Stimulated activated CD8-positive, alpha-beta memory T cell treated with anti-CD3 and anti-CD28 coated beads, Interleukin-12 subunit alpha, Interleukin-12 subunit beta, amount 100 ng/mL, for 1 hour (primary cell): Measurements from ENCODE around the gene HSD3B2.
"Not testable (repeated sequence)": the region's sequence is repeated elsewhere in the genome, so short reads cannot be mapped to it uniquely, and the experiment has no call there.

Source experiments
- DNase-seq: peaks from one replicate; pipeline ENCODE4 v3.0.0-alpha.2; 2020; ENCODE audit warnings: low read depth

HSD3B2 gene

GRCh38 chr1:119414950-119415349 is at the start of gene HSD3B2:
HSD3B2 (plus strand) TSS chr1:119415150; CDS start chr1:119415420, 270 bp downstream.
- no peak for DNase-seq

GRCh38 chr1:119366424-119366823 is 48.5 kb upstream of the HSD3B2 start:
- DNase-seq = no peak

GRCh38 chr1:119367432-119368124 is 47.4 kb upstream of the HSD3B2 start:
- DNase-seq = no peak

GRCh38 chr1:119368554-119368953 is 46.4 kb upstream of the HSD3B2 start, which contains the start of gene HAO2:
HAO2 (plus strand) TSS chr1:119368785; CDS start chr1:119381086, 12,301 bp downstream.
- DNase-seq = no peak

- DNase-seq = no peak
These were observed 44.2 kb upstream of the HSD3B2 start for GRCh38 chr1:119370748-119371147.

GRCh38 chr1:119371815-119372214 is 43.1 kb upstream of the HSD3B2 start:
- no peak for DNase-seq

- DNase-seq = no peak
These were observed 42.4 kb upstream of the HSD3B2 start for GRCh38 chr1:119372503-119373086.

- DNase-seq = no peak
These were observed 41.5 kb upstream of the HSD3B2 start for GRCh38 chr1:119373465-119373864.

- DNase-seq = no peak
These were observed 40.6 kb upstream of the HSD3B2 start for GRCh38 chr1:119374208-119374874.

GRCh38 chr1:119375366-119375765 is 39.6 kb upstream of the HSD3B2 start:
- no peak for DNase-seq

GRCh38 chr1:119376594-119376993 is 38.4 kb upstream of the HSD3B2 start:
- DNase-seq = no peak

GRCh38 chr1:119377594-119377993 is 37.4 kb upstream of the HSD3B2 start:
- not testable (repeated sequence) for DNase-seq

GRCh38 chr1:119379117-119379516 is 35.8 kb upstream of the HSD3B2 start:
- no peak for DNase-seq

- no peak for DNase-seq
These were observed 34.6 kb upstream of the HSD3B2 start for GRCh38 chr1:119380304-119380703.

- no peak for DNase-seq
These were observed 33.8 kb upstream of the HSD3B2 start for GRCh38 chr1:119380983-119381662.

- DNase-seq = no peak
These were observed 30.4 kb upstream of the HSD3B2 start for GRCh38 chr1:119384591-119384990.

- DNase-seq = no peak
These were observed 29.3 kb upstream of the HSD3B2 start for GRCh38 chr1:119385650-119386049.

GRCh38 chr1:119387858-119388257 is 27.1 kb upstream of the HSD3B2 start:
- DNase-seq = no peak

- DNase-seq = no peak
These were observed 26.5 kb upstream of the HSD3B2 start for GRCh38 chr1:119388450-119388849.

- no peak for DNase-seq
These were observed 24.4 kb upstream of the HSD3B2 start for GRCh38 chr1:119390526-119390925.

GRCh38 chr1:119391749-119392148 is 23.2 kb upstream of the HSD3B2 start:
- DNase-seq = no peak

- no peak for DNase-seq
These were observed 20.9 kb upstream of the HSD3B2 start for GRCh38 chr1:119394085-119394484.

GRCh38 chr1:119396982-119397381 is 18.0 kb upstream of the HSD3B2 start:
- DNase-seq = no peak
